CD14-positive monocyte (primary cell): Measurements from ENCODE around the gene LIMCH1. TPM values are rescaled to one million over a fixed set of nuclear protein-coding genes. Genes with fewer than 3 reads are reported as not detected.
A peak's percentile ranks its signal among the peaks of the same experiment; 100 is the strongest.

Experiments used
- DNase-seq, 3 donors: peaks; one replicate each; pipeline ENCODE4 v3.0.0-alpha.2; 2011 to 2022
- H2AFZ ChIP-seq: 2 replicates; pipeline ENCODE4 v1.6.0; 2012; ENCODE audit warnings: mild to moderate bottlenecking, low read depth, low read length, inconsistent platforms; ENCODE audit not compliant: insufficient read depth, poor library complexity, severe bottlenecking
- H3K27ac ChIP-seq, 2 donors: 1 replicate in 1 of 2; 2 replicates in 1 of 2; pipeline ENCODE4 v1.5.1; 2012 to 2013; ENCODE audit warnings: low read length in 2 of 2, control low read depth in 1 of 2, inconsistent platforms in 1 of 2, low read depth in 1 of 2, mild to moderate bottlenecking in 1 of 2
- H3K27me3 ChIP-seq, 2 donors: one replicate each; pipeline versions ENCODE4 v1.6.0 to v1.6.1; 2011 to 2013; ENCODE audit warnings: low read length in 2 of 2; ENCODE audit not compliant: control insufficient read depth in 2 of 2, insufficient read depth in 2 of 2
- H3K36me3 ChIP-seq, 2 donors: replicated peaks in 1 of 2; 1 replicate in 1 of 2; 2 replicates in 1 of 2; pipeline versions ENCODE4 v1.5.1 to v1.6.1; 2012 to 2013; ENCODE audit warnings: low read length in 2 of 2, control low read depth in 1 of 2, inconsistent platforms in 1 of 2, mild to moderate bottlenecking in 1 of 2; ENCODE audit not compliant: insufficient read depth in 2 of 2, control insufficient read depth in 1 of 2
- H3K4me1 ChIP-seq, 2 donors: 1 replicate in 1 of 2; 2 replicates in 1 of 2; pipeline versions ENCODE4 v1.5.1 to v1.6.1; 2012 to 2013; ENCODE audit warnings: low read length in 2 of 2, control low read depth in 1 of 2, inconsistent platforms in 1 of 2, mild to moderate bottlenecking in 1 of 2, moderate library complexity in 1 of 2; ENCODE audit not compliant: insufficient read depth in 2 of 2, control insufficient read depth in 1 of 2
- H3K4me2 ChIP-seq: replicated peaks from 2 replicates; pipeline ENCODE3; 2012; ENCODE audit warnings: low read length, moderate library complexity, mild to moderate bottlenecking; ENCODE audit not compliant: poor library complexity, severe bottlenecking; ENCODE audit errors: extremely low read depth
- H3K4me3 ChIP-seq, 3 experiments: fragments of 200-600 bp in 1 of 3; sonication (generic) in 1 of 3; replicated peaks in 1 of 3; 1 replicate in 2 of 3; 2 replicates in 1 of 3; pipeline ENCODE4 v1.5.1; 2011 to 2013; ENCODE audit warnings: low read length in 3 of 3, mild to moderate bottlenecking in 3 of 3, control low read depth in 2 of 3, low read depth in 2 of 3, inconsistent platforms in 1 of 3, moderate library complexity in 1 of 3
- H3K79me2 ChIP-seq: 2 replicates; pipeline ENCODE4 v1.6.0; 2012; ENCODE audit warnings: mild to moderate bottlenecking, control low read depth, inconsistent platforms, low read length, moderate library complexity; ENCODE audit not compliant: insufficient read depth
- H3K9ac ChIP-seq: 2 replicates; pipeline ENCODE4 v1.6.0; 2017; ENCODE audit warnings: low read length, mild to moderate bottlenecking; ENCODE audit not compliant: insufficient read depth, poor library complexity, severe bottlenecking
- H3K9me3 ChIP-seq, 2 donors: replicated peaks in 1 of 2; 1 replicate in 1 of 2; 2 replicates in 1 of 2; pipeline versions ENCODE4 v1.5.1 to v1.6.1; 2012 to 2013; ENCODE audit warnings: low read length in 2 of 2, control low read depth in 1 of 2; ENCODE audit not compliant: control insufficient read depth in 1 of 2, insufficient read depth in 1 of 2
- H4K20me1 ChIP-seq: 2 replicates; pipeline ENCODE4 v1.6.0; 2012; ENCODE audit warnings: mild to moderate bottlenecking, low read length, control low read depth, moderate library complexity; ENCODE audit not compliant: insufficient read depth
- H3K27ac Mint-ChIP-seq, 7 donors: one replicate each; pipeline ENCODE4 v1.8.0; 2020; ENCODE audit warnings: mild to moderate bottlenecking in 7 of 7, mixed read lengths in 7 of 7, moderate library complexity in 6 of 7, inconsistent platforms in 2 of 7
- H3K27me3 Mint-ChIP-seq, 3 donors: one replicate each; pipeline ENCODE4 v1.8.0; 2021 to 2022; ENCODE audit warnings: low read depth in 3 of 3, mild to moderate bottlenecking in 3 of 3, mixed read lengths in 3 of 3, moderate library complexity in 3 of 3, inconsistent platforms in 1 of 3
- H3K36me3 Mint-ChIP-seq, 2 donors: one replicate each; pipeline ENCODE4 v1.8.0; 2020; ENCODE audit warnings: mixed read lengths in 2 of 2, inconsistent platforms in 1 of 2, mild to moderate bottlenecking in 1 of 2
- H3K4me1 Mint-ChIP-seq: one replicate; pipeline ENCODE4 v1.8.0; 2020; ENCODE audit warnings: mild to moderate bottlenecking, mixed read lengths
- H3K4me3 Mint-ChIP-seq, 2 donors: one replicate each; pipeline ENCODE4 v1.8.0; 2020; ENCODE audit warnings: mild to moderate bottlenecking in 2 of 2, mixed read lengths in 2 of 2, moderate library complexity in 1 of 2
- H3K9me3 Mint-ChIP-seq, 7 donors: one replicate each; pipeline ENCODE4 v1.8.0; 2020 to 2022; ENCODE audit warnings: mixed read lengths in 7 of 7, mild to moderate bottlenecking in 6 of 7, moderate library complexity in 6 of 7, inconsistent platforms in 2 of 7
- WGBS: methylation state at CpG from one replicate; pipeline ENCODE4 v1.1.5; 2013; ENCODE audit warnings: missing lambda C conversion rate; ENCODE audit not compliant: insufficient coverage; 5-methylcytosine and 5-hydroxymethylcytosine counted together
- intact Hi-C, 2 donors: fragments of 100-400 bp; cut with micrococcal nuclease; formaldehyde crosslinking; loops; one replicate each; pipeline versions ENCODE4 v1.15.0 to v1.15.1; 2023
- polyA plus RNA-seq, 3 donors: library from polyadenylated mRNA; depleted of rRNA in 1 of 3; unstranded in 2 of 3; stranded (reverse) in 1 of 3; fragments of 300-500 nt in 2 of 3; fragments of >200 nt in 1 of 3; fragmentation: Illumina TruSeq in 2 of 3; gene quantifications; 1 replicate in 2 of 3; 2 replicates in 1 of 3; pipeline ENCODE4 v1.2.3, GENCODE V29; 2012 to 2021
- TF ChIP-seq, protein P1 (sequence below): fragments of 200-600 bp; IDR thresholded peaks from one replicate; pipeline ENCODE4 v1.8.0; 2022; ENCODE audit warnings: antibody characterized with exemption, mild to moderate bottlenecking

The LIMCH1 gene
- polyA plus RNA-seq, 3 donors, result 0.25 to 0.64 (median 0.32) TPM

DNA sequence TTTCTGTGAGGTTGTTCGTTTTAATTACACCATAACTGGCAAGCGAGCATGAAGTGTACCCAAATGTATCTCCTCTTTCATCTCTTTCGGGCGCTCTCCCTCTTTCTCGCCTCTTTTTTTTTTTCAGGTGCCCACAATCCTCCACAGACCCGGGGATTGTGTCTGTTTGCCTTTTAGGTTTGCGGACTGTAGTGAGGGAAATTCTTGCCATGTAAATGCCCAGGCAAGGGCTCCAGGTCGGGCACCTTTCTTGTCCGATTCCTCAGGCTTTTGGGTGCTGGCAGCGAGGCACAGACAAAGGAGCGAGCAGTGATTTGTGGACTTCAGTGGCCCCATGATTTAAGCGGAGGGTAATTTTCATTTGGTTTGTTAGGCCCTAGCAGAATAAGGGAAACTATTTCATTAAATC lies 211.7 kb downstream of the LIMCH1 start:
- Histone ChIP-seq H3K27me3 (peaks cover 89 to 97% of the 10 kb centered on the region in 2 donors), H4K20me1 (no peaks in the 10 kb centered on the region), H3K9ac (no peak overlapping the region), H3K4me2 (no peak overlapping the region), H3K79me2 (no peaks in the 10 kb centered on the region), H2AFZ (no peak overlapping the region), H3K4me1 (no peaks in the 10 kb centered on the region), H3K36me3 (no peaks in the 10 kb centered on the region), H3K4me3 (no peak overlapping the region), H3K27ac (no peak overlapping the region), H3K9me3 (peaks cover 0 to 45% of the 10 kb centered on the region in 2 donors)
- Mint-ChIP-seq H3K9me3 (peaks cover 0 to 26% (median 15%) of the 10 kb centered on the region in 7 donors), H3K4me3 (peak overlapping the region in 1 of 2 donors; percentile 76), H3K36me3 (no peaks in the 10 kb centered on the region), H3K27ac (no peak overlapping the region), H3K4me1 (peaks cover 3% of the 10 kb centered on the region), H3K27me3 (peaks cover 88 to 97% (median 94%) of the 10 kb centered on the region in 3 donors)
- TF ChIP-seq, protein P1, sequence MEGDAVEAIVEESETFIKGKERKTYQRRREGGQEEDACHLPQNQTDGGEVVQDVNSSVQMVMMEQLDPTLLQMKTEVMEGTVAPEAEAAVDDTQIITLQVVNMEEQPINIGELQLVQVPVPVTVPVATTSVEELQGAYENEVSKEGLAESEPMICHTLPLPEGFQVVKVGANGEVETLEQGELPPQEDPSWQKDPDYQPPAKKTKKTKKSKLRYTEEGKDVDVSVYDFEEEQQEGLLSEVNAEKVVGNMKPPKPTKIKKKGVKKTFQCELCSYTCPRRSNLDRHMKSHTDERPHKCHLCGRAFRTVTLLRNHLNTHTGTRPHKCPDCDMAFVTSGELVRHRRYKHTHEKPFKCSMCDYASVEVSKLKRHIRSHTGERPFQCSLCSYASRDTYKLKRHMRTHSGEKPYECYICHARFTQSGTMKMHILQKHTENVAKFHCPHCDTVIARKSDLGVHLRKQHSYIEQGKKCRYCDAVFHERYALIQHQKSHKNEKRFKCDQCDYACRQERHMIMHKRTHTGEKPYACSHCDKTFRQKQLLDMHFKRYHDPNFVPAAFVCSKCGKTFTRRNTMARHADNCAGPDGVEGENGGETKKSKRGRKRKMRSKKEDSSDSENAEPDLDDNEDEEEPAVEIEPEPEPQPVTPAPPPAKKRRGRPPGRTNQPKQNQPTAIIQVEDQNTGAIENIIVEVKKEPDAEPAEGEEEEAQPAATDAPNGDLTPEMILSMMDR, result no peak
- no peak for DNase-seq
- intact Hi-C loops, result no loop called here
- 19% methylated on average over 6 of the region's 12 CpGs for WGBS

Other genes starting within 250 kb of the LIMCH1 start
- not detected for gene PHOX2B, start 210.6 kb downstream of the LIMCH1 start, polyA plus RNA-seq